HG03439 (cell line): ENCODE results near the gene SOCS2.
A peak's percentile ranks its signal among the peaks of the same experiment; 100 is the strongest.

ENCODE experiments used
- ATAC-seq: cut with Tn5 transposase; IDR thresholded peaks from one replicate; pipeline ENCODE4 v1.9.1; 2021; ENCODE audit warnings: mild to moderate bottlenecking, moderate library complexity; ENCODE audit not compliant: unreplicated experiment

SOCS2 gene

DNA sequence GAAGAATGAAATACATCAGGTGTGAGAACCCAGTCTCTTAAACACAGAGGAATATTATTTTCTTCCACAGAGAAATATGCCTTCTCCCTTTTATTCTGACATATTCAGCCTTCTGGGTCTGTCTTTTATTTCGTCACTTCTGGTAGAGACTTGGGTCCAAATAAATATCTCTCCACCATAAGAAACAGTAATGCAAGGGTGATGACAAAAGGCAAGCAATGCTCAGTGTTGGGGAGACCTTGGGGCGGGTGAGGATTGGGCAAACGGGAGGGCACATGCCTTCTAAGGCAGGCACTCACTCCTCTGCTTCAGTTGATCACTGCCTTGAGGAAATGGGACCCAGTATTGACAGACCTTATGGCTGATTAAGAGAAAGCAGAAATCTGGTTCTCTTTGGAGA is 6.7 kb upstream of the SOCS2 start:
- ATAC-seq, result no peak

DNA sequence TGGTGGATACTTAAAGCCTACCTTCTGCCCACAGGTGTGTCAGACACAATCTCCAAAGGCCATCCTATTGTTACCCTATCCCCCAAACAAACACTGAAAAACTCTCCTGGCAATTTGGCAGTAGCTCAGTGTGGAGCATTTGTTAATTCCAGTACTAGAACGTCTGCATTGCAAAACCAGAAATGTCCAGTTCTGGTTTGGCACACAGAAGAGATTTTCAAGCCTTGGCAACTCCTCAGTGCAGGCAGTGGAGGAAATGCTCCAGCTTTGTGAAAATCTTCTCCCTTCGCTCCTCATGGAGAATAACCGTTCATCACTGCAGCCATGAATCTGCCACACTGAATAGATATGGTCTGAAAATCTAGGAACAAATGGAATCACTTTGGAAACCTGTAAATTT is 5.3 kb upstream of the SOCS2 start:
- no peak for ATAC-seq

DNA sequence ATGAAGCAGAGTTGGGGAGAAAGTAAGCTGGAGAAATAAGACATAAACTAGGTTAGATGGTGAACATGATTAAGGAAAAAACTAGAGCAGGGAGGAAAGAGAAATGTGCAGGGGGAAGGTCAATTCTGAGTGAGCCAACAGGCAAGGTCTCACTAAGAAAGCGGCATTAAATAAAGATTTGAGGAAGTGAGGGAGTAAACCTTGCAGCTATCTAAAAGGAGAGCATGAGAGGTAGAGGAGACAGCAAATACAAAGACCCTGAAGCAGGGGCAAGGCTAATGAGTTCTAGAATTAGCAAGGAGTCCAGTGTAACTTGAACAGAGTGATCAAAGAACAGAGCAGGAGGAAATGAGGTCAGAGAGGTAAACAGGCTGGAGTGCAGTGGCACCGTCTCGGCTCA is 4.4 kb upstream of the SOCS2 start:
- no peak for ATAC-seq

DNA sequence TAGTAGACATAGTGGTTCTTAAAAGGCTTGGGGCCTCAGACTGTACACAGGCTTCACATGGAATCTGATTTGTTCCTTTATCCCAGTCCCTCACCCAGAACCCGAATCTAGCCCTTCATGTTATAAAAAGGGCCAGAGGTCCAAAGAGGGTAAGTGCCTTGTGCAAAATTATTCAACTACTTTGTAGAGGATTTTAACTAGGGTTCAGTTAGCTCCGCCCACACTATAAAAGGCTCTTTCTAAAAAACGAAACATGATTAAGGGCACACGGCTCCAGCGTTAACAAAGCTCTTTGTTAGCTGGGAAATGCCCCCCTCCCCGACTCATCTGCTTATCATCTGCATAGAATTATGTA is 3.2 kb upstream of the SOCS2 start:
- ATAC-seq, result no peak

DNA sequence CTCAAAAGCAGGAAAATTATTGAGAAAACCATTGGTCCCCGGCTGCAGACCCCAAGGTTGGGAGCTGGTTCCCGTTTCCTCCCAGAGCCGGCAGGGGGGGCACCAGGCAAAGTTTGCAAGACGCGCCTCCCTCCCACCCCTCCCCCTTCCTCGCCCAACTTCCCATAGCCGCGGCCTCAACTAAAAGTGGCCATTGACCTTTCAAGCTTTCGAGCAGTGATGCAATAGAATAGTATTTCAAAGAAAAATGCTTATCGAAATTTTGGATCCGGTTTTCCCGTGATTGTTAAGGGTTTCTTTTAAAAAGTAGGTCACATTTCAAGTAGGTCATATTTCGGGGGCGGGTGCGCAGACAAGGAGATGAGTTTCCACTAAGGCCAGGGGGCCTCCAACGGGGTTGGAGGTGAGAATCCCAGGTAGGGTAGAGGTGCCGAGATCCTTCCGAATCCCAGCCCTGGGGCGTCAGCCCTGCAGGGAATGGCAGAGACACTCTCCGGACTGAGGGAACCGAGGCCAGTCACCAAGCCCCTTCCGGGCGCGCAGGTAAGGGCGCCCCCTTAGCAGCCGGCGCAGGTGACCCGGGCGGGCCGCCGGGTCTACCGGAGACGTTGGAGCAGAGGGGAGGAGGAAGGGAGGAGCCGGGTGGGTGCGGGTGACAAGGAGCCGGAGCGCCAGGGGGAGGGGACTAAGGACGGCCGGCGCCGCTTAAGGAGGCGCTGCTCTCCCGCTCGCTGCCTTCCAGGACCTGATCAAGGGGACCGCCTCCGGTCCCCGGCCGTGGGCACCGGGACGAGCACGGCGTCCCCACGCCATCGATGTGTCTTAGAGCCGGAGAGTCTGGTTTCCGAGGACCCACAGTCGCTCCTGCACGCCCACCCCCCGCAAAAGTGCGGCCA is 2.6 kb upstream of the SOCS2 start:
- ATAC-seq, result peak; percentile 43

DNA sequence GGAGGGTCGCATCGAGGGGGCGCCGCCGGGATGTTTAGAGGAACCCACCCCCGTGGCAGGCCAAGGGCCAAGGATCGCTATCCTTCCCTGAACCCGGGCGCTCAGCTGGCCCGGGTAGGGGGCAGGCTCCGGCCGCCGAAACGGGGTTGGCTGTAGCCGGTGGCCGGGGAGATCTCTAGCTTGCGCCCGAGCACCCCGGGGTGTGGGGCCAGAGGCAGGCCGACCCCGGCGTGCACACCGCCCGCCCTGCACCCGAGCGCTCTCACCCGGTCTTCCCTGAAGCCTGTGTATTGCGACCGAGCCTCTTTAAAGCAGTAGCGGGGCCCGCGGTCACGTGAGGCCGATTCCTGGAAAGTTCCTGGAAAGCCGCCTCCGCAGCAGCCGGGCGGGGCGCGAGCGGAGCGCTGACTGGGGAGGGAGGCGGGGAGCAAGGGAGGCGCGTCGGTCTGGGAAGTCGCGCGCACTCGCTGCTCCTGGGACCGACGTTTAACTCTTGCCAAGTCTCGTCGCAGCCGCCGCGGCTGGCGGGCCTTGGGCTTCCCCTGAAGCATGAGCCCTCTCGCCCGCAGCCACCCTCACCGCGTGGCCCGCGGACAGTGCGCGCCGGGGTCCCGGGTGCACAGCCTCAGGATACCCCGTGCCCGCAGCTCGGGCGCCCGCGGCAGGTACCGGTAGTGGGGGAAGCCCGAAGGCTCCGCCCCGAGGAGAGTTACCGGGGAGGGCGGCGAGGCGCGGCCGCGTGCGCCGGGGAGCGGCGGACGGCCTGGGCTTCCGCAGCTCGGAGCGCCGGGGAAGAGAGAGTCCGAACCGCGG is 1.7 kb upstream of the SOCS2 start:
- ATAC-seq, result peak; percentile 50

DNA sequence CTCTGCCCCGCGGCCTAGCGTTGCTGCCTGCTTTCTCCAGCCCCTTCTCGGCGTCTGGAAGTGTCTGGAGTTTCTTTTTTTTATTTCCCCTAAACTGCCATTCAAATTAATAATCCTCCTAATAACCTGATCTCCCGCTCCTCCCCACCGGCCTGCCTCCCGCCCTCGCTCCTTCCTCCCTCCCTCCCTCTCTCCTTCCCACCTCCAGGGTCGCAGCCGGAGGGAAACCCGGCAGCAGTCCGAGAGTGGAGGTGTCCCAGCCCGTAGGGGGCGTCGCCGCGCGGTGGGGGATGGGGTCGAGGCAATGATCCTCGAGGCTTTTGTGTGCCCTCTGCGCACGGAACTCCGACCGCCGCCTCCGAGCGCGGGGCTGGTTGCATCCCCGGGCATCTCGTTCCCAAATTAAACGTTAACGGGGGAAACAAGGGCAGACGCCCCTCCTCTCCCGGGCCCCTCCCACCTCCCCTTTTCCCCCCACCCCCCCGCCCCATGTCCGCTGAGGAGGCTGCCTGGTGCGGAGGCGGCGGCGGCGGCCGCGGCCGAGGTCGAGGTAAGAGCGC is 1.0 kb upstream of the SOCS2 start:
- ATAC-seq, result peak; percentile 28

DNA sequence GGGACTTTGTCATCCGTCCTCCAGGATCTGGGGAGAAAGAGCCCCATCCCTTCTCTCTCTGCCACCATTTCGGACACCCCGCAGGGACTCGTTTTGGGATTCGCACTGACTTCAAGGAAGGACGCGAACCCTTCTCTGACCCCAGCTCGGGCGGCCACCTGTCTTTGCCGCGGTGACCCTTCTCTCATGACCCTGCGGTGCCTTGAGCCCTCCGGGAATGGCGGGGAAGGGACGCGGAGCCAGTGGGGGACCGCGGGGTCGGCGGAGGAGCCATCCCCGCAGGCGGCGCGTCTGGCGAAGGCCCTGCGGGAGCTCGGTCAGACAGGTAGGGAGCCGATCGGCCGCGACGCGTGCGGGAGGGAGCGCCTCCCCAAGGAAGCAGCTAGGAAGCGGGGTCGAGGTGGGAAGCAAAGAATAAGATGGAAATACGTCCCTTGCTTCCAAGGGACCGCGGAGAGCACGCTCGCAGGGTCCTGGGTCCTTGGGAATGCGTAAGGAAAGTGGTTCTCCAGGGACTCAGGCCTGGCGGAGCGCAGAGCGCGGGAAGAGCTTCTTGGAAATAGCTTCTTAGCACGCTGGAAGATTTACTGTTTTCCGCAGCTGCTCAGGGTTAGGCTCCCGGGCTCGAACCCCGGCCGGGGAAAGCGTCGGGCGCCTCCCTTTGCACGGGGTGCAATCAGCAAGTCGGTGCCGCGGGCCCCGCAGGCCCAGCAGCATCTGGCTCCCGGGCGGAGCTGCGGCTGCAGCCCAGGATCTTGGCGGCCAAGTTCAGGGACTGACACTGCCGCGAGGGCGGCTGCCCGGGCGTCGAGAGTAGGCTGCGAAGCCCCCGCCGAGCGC is 457 bp downstream of the SOCS2 start:
- no peak for ATAC-seq

DNA sequence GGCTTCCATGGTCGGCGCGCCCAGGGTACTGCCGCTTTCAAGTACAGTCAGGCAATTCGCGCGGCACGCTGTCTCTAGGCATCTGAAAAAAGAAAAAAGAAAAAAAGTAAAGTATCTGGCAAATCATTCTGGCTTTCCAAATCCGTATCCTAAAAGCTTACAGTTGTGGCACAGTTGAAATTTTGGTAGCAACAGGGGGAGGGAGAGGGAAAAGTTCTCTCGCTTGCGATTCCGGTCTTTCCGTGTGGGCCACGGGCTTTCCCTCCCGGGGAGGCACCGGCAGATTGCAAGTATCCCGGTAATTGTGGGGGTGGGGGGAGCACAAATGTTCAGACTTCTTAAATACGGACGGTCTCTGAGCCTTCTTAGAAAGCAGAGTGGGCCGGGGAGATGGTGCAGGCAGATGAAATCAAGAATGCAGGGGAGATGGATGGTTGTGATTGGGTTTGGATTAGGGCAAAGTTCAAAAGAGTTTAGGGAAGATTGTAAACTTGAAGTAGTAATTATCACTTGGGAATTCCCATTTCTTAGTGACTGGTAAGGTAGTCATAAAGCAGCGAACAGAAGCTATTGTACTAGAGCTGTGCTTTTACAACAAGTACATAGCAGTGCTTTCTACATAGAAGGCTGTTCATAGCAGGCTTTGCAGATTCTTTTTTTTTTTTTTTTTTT is 1.2 kb downstream of the SOCS2 start:
- no peak for ATAC-seq

DNA sequence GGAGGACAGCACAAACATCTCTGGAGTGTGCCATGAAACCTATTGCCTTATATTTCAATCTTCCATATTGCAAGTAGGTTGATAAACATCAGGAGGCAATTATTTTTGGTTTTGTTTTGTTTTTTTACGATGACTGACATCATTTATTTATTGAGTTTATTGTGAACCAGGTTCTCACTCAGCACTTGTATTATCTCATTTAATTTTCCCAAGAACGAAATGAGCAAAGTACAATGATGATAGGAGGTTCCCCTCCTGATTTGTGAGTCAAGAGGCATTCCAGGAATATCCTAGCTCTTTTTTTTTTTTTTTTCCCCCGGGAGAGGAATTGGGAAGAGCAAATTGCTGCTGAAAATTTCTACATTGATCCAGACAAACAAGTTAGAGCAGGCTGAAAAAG is 4.7 kb downstream of the SOCS2 start:
- no peak for ATAC-seq

DNA sequence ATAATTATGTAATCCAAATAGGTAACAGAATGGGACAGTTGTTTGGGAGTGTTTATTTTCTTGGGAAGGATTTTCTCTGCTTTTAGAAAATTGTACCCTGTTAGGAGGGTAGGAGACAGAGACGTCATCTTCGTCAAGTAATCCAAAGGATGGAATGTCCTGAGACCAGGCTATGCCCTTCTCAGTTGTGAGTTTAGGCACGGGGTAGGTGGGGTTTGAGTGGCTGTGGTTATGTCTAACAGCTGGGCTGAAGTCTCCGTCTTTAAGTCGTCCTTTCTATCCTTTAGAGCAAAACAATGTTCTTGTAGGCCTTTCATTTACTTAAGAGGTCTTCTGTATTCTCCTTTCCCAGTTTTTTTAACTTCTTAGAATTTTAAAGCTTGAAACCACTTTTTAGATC is 5.7 kb downstream of the SOCS2 start:
- ATAC-seq, result no peak

DNA sequence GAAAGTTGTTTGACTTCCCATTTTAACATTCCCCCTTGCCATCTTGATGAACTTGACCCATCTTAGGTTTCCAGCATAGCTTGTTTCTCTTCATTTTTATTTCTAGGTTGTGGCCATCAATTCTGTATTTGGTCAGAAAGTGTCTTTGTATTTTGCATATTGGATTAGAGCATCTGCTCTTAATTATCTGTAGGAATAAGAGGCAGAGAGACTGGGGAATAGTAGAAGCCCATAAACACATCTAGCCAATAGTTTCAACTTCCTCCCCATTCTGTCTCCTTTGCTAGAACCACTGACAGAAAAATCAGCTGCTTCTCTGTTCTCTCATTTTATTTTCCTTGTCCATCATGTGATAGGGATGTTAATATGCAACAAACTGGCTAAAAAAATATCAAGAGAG is 8.2 kb downstream of the SOCS2 start:
- ATAC-seq, result no peak

DNA sequence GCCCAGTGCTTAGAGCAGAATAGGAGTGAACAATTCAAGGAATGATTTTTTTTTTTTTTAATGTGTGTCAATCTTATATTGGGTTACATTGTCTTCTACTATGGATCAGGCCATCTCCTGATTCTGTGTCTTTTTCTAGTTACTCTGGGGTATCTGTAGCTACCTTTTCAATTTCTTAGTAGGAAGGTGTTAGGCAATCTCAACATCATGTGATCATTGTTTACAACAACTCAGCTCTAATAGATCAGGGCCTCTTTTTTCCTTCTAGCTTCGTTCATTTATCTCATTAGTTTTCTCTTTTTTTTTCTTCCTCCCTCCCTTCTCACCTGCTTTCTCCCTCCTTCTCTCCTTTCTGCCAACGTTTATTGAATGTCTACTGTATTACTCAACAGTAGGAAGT is 8.9 kb downstream of the SOCS2 start:
- ATAC-seq, result no peak

DNA sequence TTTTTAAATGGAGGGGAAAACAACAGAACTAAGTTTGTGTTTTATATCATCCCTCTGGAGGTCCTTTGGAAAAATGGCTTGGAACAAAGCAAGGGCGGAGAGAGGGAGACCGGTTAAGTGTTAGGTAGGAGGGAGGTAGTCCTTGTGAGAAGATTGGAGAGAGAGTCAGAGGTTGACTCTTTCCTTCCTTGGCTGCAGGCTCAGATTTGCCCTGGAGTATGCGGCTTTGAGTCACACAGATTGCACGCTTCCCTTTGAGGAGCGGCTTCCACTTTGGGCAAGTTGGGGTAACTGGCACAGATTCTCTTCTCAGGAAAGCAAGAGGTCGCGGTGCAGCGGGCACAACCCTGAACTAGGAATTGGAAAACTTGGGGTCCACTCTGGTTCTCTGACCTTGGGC is 9.9 kb downstream of the SOCS2 start:
- no peak for ATAC-seq

DNA sequence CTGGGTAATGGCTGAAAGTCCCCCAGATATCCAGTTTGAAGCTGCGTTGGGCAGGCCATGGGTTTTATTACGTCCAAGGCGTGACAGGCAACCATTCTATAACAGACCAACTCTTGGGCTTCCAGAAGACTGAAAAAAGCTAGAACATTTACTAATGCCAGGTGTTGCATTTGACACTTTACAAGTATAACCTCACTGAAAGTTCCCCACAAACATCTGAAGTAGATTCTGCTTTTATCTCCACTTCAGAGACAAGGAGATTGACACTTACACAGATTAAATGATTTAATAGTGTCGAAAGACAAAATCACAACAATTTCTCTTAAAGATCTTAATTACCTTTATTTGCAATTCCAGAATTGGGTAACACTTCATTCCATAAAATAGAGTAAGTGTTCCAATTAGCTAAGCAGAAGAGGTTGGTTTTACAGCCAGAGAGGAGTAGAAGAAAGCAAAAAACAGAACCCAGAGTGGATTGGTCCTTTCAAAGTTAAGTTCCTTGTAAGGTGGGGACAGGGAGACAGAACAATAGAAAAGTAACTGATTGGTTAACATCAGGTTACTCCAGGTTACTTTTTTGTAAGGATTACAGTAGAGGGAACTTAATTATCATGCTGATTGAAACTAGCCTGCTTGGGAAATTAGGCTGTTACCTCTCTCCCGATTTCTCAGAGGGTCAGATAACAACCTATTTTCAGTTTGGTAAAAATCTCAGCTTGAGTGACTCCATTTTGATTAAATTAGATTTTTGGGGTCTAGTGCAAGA is 11.3 kb downstream of the SOCS2 start:
- ATAC-seq, result no peak

DNA sequence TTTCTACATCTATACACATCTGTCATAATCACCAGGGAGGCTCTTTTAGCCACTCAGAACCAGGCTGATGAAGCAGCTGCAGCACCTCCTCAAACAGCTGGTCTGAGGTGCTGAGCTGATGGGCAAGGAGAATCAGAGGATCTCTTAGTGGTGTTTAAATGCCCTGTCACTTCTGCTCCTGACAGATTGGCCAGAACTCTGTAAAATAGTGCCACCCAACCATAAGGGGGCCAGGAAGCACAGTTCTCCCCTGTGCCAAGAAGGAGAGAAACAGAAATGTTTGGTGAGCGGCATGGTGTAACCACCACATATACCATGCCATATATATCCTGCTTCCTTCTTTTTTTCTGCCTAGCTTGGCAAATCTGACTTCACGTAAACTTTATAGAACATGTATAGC is 12.8 kb downstream of the SOCS2 start:
- ATAC-seq, result no peak

DNA sequence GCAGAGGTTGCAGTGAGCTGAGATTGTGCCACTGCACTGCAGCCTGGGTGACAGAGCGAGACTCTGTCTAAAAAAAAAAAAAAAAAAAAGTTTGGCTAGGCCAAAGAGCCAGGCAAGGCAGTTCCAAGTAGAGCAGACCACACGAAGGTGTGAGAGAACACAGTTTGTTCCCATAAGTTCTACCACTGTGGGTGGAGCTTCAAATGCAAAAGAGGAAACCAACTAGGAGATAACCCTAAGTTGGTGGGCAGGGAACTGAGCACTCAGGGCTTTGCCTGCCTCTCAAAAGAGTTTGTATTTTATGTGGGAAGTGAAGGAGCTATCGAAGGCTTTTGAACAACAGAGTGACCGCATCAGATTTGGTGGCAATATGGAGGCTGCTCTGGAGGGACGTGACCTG is 15.1 kb downstream of the SOCS2 start:
- ATAC-seq, result no peak

DNA sequence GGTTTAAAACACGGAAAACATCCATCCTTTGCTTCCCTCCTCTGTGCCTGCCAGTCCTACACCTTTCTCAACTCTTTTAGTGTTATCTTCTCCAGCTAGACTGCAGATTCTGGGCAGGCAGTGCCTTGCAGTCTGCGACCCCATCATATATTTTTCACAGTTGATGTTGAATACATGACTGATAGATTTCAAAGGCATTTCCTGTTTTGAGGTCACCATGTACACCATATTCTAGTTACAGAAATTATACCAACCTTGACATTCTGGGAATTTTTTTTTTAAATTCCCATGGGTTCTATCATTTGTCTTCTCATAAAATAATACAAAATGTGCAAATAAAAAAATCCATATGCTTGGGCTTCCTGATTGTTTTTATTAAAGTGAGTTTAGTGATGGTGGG is 16.6 kb downstream of the SOCS2 start:
- no peak for ATAC-seq

DNA sequence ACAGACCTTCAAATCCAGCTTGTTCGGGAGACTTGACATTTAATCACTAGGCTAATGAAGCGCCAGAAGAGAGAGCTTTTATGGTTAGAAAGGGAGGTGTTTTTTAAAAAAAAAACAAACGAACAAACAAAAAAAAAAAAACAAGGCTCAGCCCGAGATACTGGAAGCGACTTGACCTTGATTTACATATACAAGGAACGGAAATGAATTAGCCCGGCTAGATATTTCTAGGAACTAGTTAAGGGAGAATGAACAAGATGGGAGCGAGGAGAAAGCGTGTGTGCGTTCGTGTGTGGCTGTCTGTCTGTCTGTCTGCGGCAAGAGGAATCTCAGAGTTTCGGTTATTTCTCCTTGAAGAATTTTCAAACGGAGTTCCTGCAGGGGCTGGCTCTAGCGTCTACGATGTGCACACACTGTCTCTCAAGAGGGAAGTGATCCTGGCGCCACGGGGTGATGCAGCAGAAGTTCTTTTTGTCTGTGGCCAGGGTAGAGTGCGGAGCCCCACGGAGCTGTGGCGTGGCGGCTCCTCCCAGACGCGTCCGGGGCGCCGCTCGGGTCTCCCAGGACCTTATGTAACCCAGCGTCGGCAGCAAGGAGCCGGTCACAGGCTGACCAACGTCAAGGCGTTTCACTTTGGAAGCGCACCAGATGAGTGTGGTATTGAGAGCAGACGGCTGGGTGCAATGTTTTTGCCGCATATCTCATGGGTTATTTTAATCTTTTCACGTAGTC is 18.8 kb downstream of the SOCS2 start:
- peak; percentile 65 for ATAC-seq
